HEK293T (cell line): ENCODE measurements around the gene VPS45.
"Not testable (repeated sequence)": the region's sequence is repeated elsewhere in the genome, so short reads cannot be mapped to it uniquely, and the experiment has no call there.

Experiments used
- CTCF ChIA-PET: fragments of 350-600 bp; formaldehyde crosslinking; extraction: SDS; loops from one replicate; lab custom pipeline; 2021; ENCODE audit warnings: antibody characterized with exemption, inconsistent platforms; lab: Yijun Ruan, JAX
- POLR2A ChIA-PET: fragments of 350-600 bp; formaldehyde crosslinking; extraction: SDS; loops from one replicate; lab custom pipeline; 2020; ENCODE audit warnings: antibody characterized with exemption, inconsistent platforms; lab: Yijun Ruan, JAX
- DNase-seq: peaks from one replicate; pipeline ENCODE4 v3.0.0; 2012; ENCODE audit warnings: mixed read lengths; ENCODE audit errors: extremely low spot score
- ARNT ChIP-seq: fragments of 450-650 bp; IDR thresholded peaks from 2 replicates; pipeline ENCODE4 v1.6.1; 2017; ENCODE audit warnings: mild to moderate bottlenecking
- BHLHE40 ChIP-seq: fragments of 450-650 bp; IDR thresholded peaks from 2 replicates; pipeline ENCODE4 v1.6.1; 2016; ENCODE audit warnings: mild to moderate bottlenecking, moderate library complexity, borderline replicate concordance
- CTBP1 ChIP-seq: fragments of 450-650 bp; IDR thresholded peaks from 2 replicates; pipeline ENCODE4 v1.6.1; 2016; ENCODE audit warnings: borderline replicate concordance
- ELF4 ChIP-seq: fragments of 450-650 bp; IDR thresholded peaks from 2 replicates; pipeline ENCODE4 v1.6.1; 2017; ENCODE audit warnings: antibody characterized with exemption
- FOXA1 ChIP-seq: fragments of 450-650 bp; IDR thresholded peaks from 2 replicates; pipeline ENCODE4 v1.6.1; 2016; ENCODE audit warnings: mild to moderate bottlenecking
- FOXK2 ChIP-seq: fragments of 450-650 bp; IDR thresholded peaks from 2 replicates; pipeline ENCODE4 v1.6.1; 2016; ENCODE audit warnings: mild to moderate bottlenecking
- FOXM1 ChIP-seq: fragments of 450-650 bp; IDR thresholded peaks from 2 replicates; pipeline ENCODE4 v1.6.1; 2017; ENCODE audit warnings: mild to moderate bottlenecking, borderline replicate concordance
- HDGF ChIP-seq: fragments of 450-650 bp; IDR thresholded peaks from 2 replicates; pipeline ENCODE4 v1.6.1; 2017; ENCODE audit warnings: antibody characterized with exemption, borderline replicate concordance
- L3MBTL2 ChIP-seq: fragments of 450-650 bp; conservative IDR thresholded peaks from 2 replicates; pipeline ENCODE4 v1.6.1; 2016; ENCODE audit warnings: mild to moderate bottlenecking
- LEF1 ChIP-seq: fragments of 450-650 bp; IDR thresholded peaks from 2 replicates; pipeline ENCODE4 v1.6.1; 2017; ENCODE audit warnings: mild to moderate bottlenecking, borderline replicate concordance
- NFRKB ChIP-seq: fragments of 450-650 bp; IDR thresholded peaks from 2 replicates; pipeline ENCODE4 v1.6.1; 2016; ENCODE audit warnings: mild to moderate bottlenecking, moderate library complexity
- PKNOX1 ChIP-seq: fragments of 450-650 bp; IDR thresholded peaks from 2 replicates; pipeline ENCODE4 v1.6.1; 2016
- SP1 ChIP-seq: fragments of 450-650 bp; IDR thresholded peaks from 2 replicates; pipeline ENCODE4 v1.6.1; 2017
- SUZ12 ChIP-seq: fragments of 450-650 bp; IDR thresholded peaks from 2 replicates; pipeline ENCODE4 v1.6.1; 2016; ENCODE audit warnings: mild to moderate bottlenecking
- TARDBP ChIP-seq: fragments of 450-650 bp; IDR thresholded peaks from 2 replicates; pipeline ENCODE4 v1.6.1; 2016
- ZNF384 ChIP-seq: fragments of 450-650 bp; IDR thresholded peaks from 2 replicates; pipeline ENCODE4 v1.6.1; 2016

The VPS45 gene

GRCh38 chr1:150126811-150127210 lies 59.2 kb downstream of the VPS45 start:
- DNase-seq, result no peak
- ChIA-PET CTCF (interaction anchor here (0.6 kb wide), 1 partner anchor 10 kb away, joined by 3 read pairs; no protein-coding TSS in a partner anchor), POLR2A (no interaction called here)
- no peak for TF ChIP-seq L3MBTL2
- TF ChIP-seq ELF4, result no peak
- no peak for TF ChIP-seq ZNF384
- TF ChIP-seq HDGF, result no peak
- no peak for TF ChIP-seq LEF1
- no peak for TF ChIP-seq BHLHE40
- TF ChIP-seq FOXK2, result no peak
- TF ChIP-seq FOXM1, result no peak
- TF ChIP-seq PKNOX1, result no peak
- no peak for TF ChIP-seq SUZ12
- TF ChIP-seq ARNT, result no peak
- no peak for TF ChIP-seq FOXA1
- no peak for TF ChIP-seq NFRKB
- TF ChIP-seq TARDBP, result no peak
- TF ChIP-seq SP1, result no peak
- no peak for TF ChIP-seq CTBP1

- TF ChIP-seq PKNOX1 (no peak), L3MBTL2 (no peak)
- ChIA-PET POLR2A (no interaction called here), CTCF (interaction anchor here (0.6 kb wide), 3 partner anchors 9 to 141 kb away, joined by 3 to 5 read pairs (median 3); no protein-coding TSS in a partner anchor)
- no peak for DNase-seq
Observed at GRCh38 chr1:150127464-150127863, 59.9 kb downstream of the VPS45 start.

GRCh38 chr1:150127868-150128267 lies 60.3 kb downstream of the VPS45 start:
- ChIA-PET POLR2A (no interaction called here), CTCF (interaction anchor here (0.6 kb wide), 2 partner anchors 11 to 141 kb away, joined by 3 to 5 read pairs; no protein-coding TSS in a partner anchor)
- TF ChIP-seq ELF4, result no peak
- no peak for TF ChIP-seq NFRKB
- no peak for TF ChIP-seq FOXK2
- no peak for TF ChIP-seq LEF1
- TF ChIP-seq SP1, result no peak
- no peak for TF ChIP-seq FOXA1
- no peak for TF ChIP-seq HDGF
- no peak for TF ChIP-seq PKNOX1
- TF ChIP-seq ARNT, result no peak
- no peak for DNase-seq

GRCh38 chr1:150132372-150132771 lies 64.8 kb downstream of the VPS45 start:
- DNase-seq, result no peak
- ChIA-PET CTCF (no interaction called here), POLR2A (no interaction called here)
- TF ChIP-seq TARDBP (no peak), FOXK2 (no peak), SP1 (no peak), PKNOX1 (no peak), HDGF (no peak), ELF4 (no peak), FOXA1 (no peak), BHLHE40 (no peak), ZNF384 (no peak), NFRKB (no peak), LEF1 (no peak), L3MBTL2 (no peak)

GRCh38 chr1:150134537-150134936 lies 67.0 kb downstream of the VPS45 start:
- POLR2A ChIA-PET, result no interaction called here
- no peak for DNase-seq
- CTCF ChIA-PET, result no interaction called here
- no peak for TF ChIP-seq ELF4
- no peak for TF ChIP-seq ZNF384
- no peak for TF ChIP-seq ARNT
- no peak for TF ChIP-seq SP1
- TF ChIP-seq SUZ12, result no peak
- no peak for TF ChIP-seq FOXA1
- no peak for TF ChIP-seq NFRKB
- no peak for TF ChIP-seq HDGF
- TF ChIP-seq PKNOX1, result no peak
- TF ChIP-seq L3MBTL2, result no peak
- TF ChIP-seq BHLHE40, result no peak
- TF ChIP-seq TARDBP, result no peak

- DNase-seq, POLR2A ChIA-PET: not testable (repeated sequence)
- CTCF ChIA-PET, result interaction anchor here (0.5 kb wide), 1 partner anchor 1318 kb away, joined by 3 read pairs; no protein-coding TSS in a partner anchor
Observed at GRCh38 chr1:150135400-150135799, 67.8 kb downstream of the VPS45 start.
